Measurements from ENCODE around the gene REXO2. TPM values are rescaled to one million over a fixed set of nuclear protein-coding genes. Genes with fewer than 3 reads are reported as not detected.

Gene REXO2
- total RNA-seq, 1 experiment from 2014 or later, result 72.5 TPM

- TF ChIP-seq CTCF (IDR thresholded peaks at IDR 0.05 in 2 of 3, conservative IDR thresholded peaks at IDR 0.05 in 1 of 3; ENCODE audit: borderline replicate concordance in 1 of 3, insufficient read depth in 1 of 3, low read depth in 2 of 3, low read length in 2 of 3), result no peak
- TF ChIP-seq EZH2phosphoT487 (IDR thresholded peaks at IDR 0.05; ENCODE audit: borderline replicate concordance), result no peak
- TF ChIP-seq SRF (IDR thresholded peaks at IDR 0.05; ENCODE audit: low read depth), result no peak
- no peak for TF ChIP-seq FOSL1 (IDR thresholded peaks at IDR 0.05; ENCODE audit: low read depth)
Measured at GRCh38 chr11:114479331-114479730, 40.1 kb downstream of the REXO2 start (continued).

- no peak overlapping the region for H3K9ac ChIP-seq (ENCODE audit: low read length)
- ChIA-PET CTCF (no interaction called here), RAD21 (ENCODE audit: low non-redundant PET in 1 of 2, low total read pairs in 2 of 2, uncharacterized antibody in 2 of 2, unreplicated experiment in 2 of 2) (no interaction called here), POLR2A (no interaction called here)
- H3K27ac ChIP-seq (ENCODE audit: low read depth, low read length), result no peak overlapping the region
- no peak overlapping the region for H3K4me2 ChIP-seq (ENCODE audit: low read length)
- H3K27me3 ChIP-seq (ENCODE audit: insufficient read depth, low read length), result no peaks in the 10 kb centered on the region
- TF ChIP-seq SRF (IDR thresholded peaks at IDR 0.05; ENCODE audit: low read depth), result no peak
- TF ChIP-seq EZH2phosphoT487 (IDR thresholded peaks at IDR 0.05; ENCODE audit: borderline replicate concordance), result no peak
- no peak for TF ChIP-seq TCF7L2 (IDR thresholded peaks at IDR 0.05; ENCODE audit: borderline replicate concordance, extremely low read depth, insufficient read depth, insufficient read length)
- TF ChIP-seq ZFX (IDR thresholded peaks at IDR 0.05), result no peak
- no peak for TF ChIP-seq SIN3A (IDR thresholded peaks at IDR 0.05; ENCODE audit: low read depth)
- TF ChIP-seq RAD21 (IDR thresholded peaks at IDR 0.05; ENCODE audit: low read depth), result no peak
- no peak for TF ChIP-seq REST (IDR thresholded peaks at IDR 0.05; ENCODE audit: low read depth)
- no peak for TF ChIP-seq EGR1 (IDR thresholded peaks at IDR 0.05; ENCODE audit: low read depth)
- no peak for TF ChIP-seq EZH2 (IDR thresholded peaks at IDR 0.05)
- no peak for TF ChIP-seq ZNF274 (IDR thresholded peaks at IDR 0.05; ENCODE audit: low read depth, low read length)
- no peak for TF ChIP-seq POLR2A (IDR thresholded peaks at IDR 0.05; ENCODE audit: borderline replicate concordance, extremely low read depth, insufficient read depth, insufficient read length)
- TF ChIP-seq MAX (IDR thresholded peaks at IDR 0.05), result no peak
- no peak for TF ChIP-seq ZBTB33 (IDR thresholded peaks at IDR 0.05; ENCODE audit: extremely low read depth, insufficient replicate concordance, low read length)
- no peaks in the 10 kb centered on the region for H3K9me3 ChIP-seq (ENCODE audit: control insufficient read depth in 1 of 2, insufficient read depth in 1 of 2, low read depth in 1 of 2, low read length in 2 of 2)
- BruUV-seq (replicated peaks), result no TSS peak
- H3K36me3 ChIP-seq (ENCODE audit: control insufficient read depth in 1 of 2, insufficient read depth in 2 of 2, low read length in 2 of 2), result no peaks in the 10 kb centered on the region
- ATAC-seq (no peak), DNase-seq (ENCODE audit: low read depth, low spot score) (no peak)
- no peaks in the 10 kb centered on the region for H4K20me1 ChIP-seq (ENCODE audit: insufficient read depth)
- H3K4me1 ChIP-seq (ENCODE audit: control insufficient read depth in 1 of 2, insufficient read depth in 2 of 2, low read length in 2 of 2), result no peaks in the 10 kb centered on the region
- H3K9me2 ChIP-seq (ENCODE audit: insufficient read depth), result no peaks in the 10 kb centered on the region
- intact Hi-C loops (cut with micrococcal nuclease), result no loop called here
- no peak overlapping the region for H3K4me3 ChIP-seq (replicated peaks in 1 of 2; ENCODE audit: low read depth in 1 of 2, low read length in 2 of 2)
- no peaks in the 10 kb centered on the region for H3K79me2 ChIP-seq (ENCODE audit: insufficient read depth, low read length)
- H2AFZ ChIP-seq (ENCODE audit: low read depth, low read length, poor library complexity, severe bottlenecking), result no peak overlapping the region
Measured at GRCh38 chr11:114482114-114482513, 42.8 kb downstream of the REXO2 start.

Measured in HCT116 (cell line).